Nephron progenitor cell (in vitro differentiated cells): ENCODE results near the gene PTPN3.

Experiments used
- DNase-seq: peaks from one replicate; pipeline ENCODE4 v3.0.0; 2021
- H3K27ac Mint-ChIP-seq: 2 replicates; pipeline ENCODE4 v1.8.0; 2021; ENCODE audit warnings: mild to moderate bottlenecking, moderate library complexity, mixed read lengths
- H3K27me3 Mint-ChIP-seq: 2 replicates; pipeline ENCODE4 v1.8.0; 2021; ENCODE audit warnings: mild to moderate bottlenecking, low read depth, mixed read lengths; ENCODE audit not compliant: poor library complexity
- H3K36me3 Mint-ChIP-seq: 2 replicates; pipeline ENCODE4 v1.8.0; 2021; ENCODE audit warnings: low read depth, mixed read lengths
- H3K4me1 Mint-ChIP-seq: 2 replicates; pipeline ENCODE4 v1.8.0; 2021; ENCODE audit warnings: mixed read lengths
- H3K4me3 Mint-ChIP-seq: 2 replicates; pipeline ENCODE4 v1.8.0; 2021; ENCODE audit warnings: mild to moderate bottlenecking, moderate library complexity, mixed read lengths
- H3K9me3 Mint-ChIP-seq: 2 replicates; pipeline ENCODE4 v1.8.0; 2021; ENCODE audit warnings: mild to moderate bottlenecking, moderate library complexity, mixed read lengths
- TF ChIP-seq, protein P1 (sequence below): fragments of 200-600 bp; sonication (generic); IDR thresholded peaks from 2 replicates; pipeline ENCODE4 v1.5.0; 2021; ENCODE audit warnings: antibody characterized with exemption

PTPN3 gene

DNA sequence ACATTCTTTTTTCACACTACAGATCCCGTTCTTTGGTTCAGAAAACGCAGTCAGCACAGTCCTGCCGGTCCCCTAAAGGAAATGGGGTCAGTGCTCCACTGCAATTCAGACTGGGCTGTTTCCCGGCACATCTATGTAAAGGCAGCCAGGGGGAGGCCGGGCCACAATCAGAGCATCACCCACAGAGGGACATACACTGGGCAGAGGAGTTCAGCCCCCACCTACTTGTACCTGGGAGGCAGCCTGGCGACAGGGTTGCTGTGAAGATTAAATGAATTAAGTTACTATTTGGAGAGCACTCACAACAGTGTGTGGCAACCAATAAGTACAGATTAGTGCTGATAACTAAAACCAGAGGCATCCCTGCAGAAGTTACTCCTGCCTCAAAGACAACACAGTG lies 4.5 kb downstream of the PTPN3 start:
- TF ChIP-seq, protein P1, sequence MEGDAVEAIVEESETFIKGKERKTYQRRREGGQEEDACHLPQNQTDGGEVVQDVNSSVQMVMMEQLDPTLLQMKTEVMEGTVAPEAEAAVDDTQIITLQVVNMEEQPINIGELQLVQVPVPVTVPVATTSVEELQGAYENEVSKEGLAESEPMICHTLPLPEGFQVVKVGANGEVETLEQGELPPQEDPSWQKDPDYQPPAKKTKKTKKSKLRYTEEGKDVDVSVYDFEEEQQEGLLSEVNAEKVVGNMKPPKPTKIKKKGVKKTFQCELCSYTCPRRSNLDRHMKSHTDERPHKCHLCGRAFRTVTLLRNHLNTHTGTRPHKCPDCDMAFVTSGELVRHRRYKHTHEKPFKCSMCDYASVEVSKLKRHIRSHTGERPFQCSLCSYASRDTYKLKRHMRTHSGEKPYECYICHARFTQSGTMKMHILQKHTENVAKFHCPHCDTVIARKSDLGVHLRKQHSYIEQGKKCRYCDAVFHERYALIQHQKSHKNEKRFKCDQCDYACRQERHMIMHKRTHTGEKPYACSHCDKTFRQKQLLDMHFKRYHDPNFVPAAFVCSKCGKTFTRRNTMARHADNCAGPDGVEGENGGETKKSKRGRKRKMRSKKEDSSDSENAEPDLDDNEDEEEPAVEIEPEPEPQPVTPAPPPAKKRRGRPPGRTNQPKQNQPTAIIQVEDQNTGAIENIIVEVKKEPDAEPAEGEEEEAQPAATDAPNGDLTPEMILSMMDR = no peak

DNA sequence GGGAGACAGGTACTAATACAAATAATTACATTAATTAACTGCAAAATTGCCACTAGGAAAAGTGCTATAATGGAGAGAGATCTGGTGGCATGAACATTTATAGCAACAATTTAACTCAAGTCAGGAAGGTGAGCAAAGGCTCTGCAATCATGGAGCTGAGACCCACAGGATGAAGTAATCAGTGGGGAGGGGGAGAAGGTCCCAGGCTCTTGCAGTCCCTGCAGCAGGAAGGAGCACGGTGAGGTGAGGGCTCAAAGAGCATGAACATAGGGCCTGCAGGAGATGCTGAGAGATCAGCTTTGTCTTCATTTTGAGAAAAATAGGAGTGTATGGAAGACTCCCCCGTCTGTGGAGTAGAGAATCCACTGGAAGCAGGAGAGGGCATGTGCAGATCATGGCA lies 6.5 kb downstream of the PTPN3 start:
- Mint-ChIP-seq H3K4me3 (no peak overlapping the region), H3K4me1 (peaks cover 44% of the 10 kb centered on the region), H3K27ac (no peak overlapping the region), H3K36me3 (no peaks in the 10 kb centered on the region), H3K9me3 (no peaks in the 10 kb centered on the region), H3K27me3 (peaks cover 35% of the 10 kb centered on the region)
- no peak for DNase-seq
- TF ChIP-seq, protein P1 = no peak

More for the DNA sequence above, 4.5 kb downstream of the PTPN3 start:
- H3K27ac Mint-ChIP-seq = no peak overlapping the region
- H3K36me3 Mint-ChIP-seq = no peaks in the 10 kb centered on the region
- no peak for DNase-seq
- peaks cover 33% of the 10 kb centered on the region for H3K4me1 Mint-ChIP-seq
- peaks cover 49% of the 10 kb centered on the region for H3K27me3 Mint-ChIP-seq
- no peak overlapping the region for H3K4me3 Mint-ChIP-seq
- H3K9me3 Mint-ChIP-seq = no peaks in the 10 kb centered on the region

DNA sequence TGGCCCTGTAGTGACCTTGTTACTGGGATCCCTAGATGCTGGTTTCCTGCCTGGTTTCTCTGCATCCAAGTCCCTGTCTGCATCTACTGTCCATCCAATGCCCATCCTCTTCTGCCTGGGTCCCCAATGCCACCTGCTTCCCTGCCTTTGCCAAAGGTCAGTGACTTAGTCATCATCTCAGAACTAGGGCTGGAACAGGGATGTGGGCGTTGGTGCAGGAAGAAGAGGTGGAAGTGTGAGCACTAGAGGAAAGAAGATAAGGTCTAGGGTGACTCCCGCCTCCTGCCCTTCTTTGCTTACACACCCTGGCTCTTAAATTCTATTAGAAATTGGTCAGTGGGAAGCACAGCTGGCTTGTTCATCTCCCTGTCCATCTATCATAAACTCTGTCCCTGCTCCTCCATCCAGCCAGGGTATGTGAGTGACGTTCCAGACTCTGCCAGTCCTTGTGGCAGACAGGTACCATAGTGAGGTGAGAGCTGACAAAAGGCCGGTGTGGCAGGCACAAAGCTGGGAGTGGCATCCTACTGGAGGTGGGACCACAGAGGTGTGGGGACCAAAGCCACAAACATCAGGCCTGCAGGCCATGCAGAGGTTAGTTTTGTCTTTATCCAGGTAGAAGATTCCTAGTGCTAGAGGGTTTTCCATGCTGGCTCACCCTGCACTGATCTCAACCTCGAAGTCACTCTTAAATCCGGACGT lies 9.2 kb downstream of the PTPN3 start:
- no peaks in the 10 kb centered on the region for H3K9me3 Mint-ChIP-seq
- H3K36me3 Mint-ChIP-seq = no peaks in the 10 kb centered on the region
- DNase-seq = no peak
- peaks cover 16% of the 10 kb centered on the region for H3K27me3 Mint-ChIP-seq
- TF ChIP-seq, protein P1 = no peak
- H3K4me1 Mint-ChIP-seq = peaks cover 59% of the 10 kb centered on the region
- no peak overlapping the region for H3K4me3 Mint-ChIP-seq
- peak overlapping the region; percentile 17 for H3K27ac Mint-ChIP-seq

DNA sequence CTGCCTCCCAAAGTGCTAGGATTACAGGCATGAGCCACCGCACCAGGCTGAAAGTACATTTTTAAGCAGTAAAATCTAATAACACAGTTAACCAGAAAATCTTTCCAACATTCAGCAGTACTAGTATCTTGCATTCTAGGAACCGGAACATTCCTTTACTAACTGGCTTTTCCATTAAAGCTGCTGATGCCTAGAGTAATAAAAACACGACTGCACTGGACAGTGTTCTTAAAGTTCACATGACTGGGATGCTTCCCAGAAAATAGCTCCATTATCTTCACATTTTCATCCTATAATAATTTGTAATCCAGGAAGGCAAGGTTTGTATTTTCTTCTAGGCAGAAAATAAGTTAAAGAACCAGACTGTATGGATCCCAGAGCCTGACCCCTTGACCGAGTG lies 9.8 kb downstream of the PTPN3 start:
- TF ChIP-seq, protein P1 = no peak
- DNase-seq = no peak
- peaks cover 10% of the 10 kb centered on the region for H3K27me3 Mint-ChIP-seq
- no peaks in the 10 kb centered on the region for H3K36me3 Mint-ChIP-seq
- H3K27ac Mint-ChIP-seq = peak overlapping the region; percentile 17
- H3K9me3 Mint-ChIP-seq = no peaks in the 10 kb centered on the region
- H3K4me3 Mint-ChIP-seq = no peak overlapping the region
- peaks cover 62% of the 10 kb centered on the region for H3K4me1 Mint-ChIP-seq

DNA sequence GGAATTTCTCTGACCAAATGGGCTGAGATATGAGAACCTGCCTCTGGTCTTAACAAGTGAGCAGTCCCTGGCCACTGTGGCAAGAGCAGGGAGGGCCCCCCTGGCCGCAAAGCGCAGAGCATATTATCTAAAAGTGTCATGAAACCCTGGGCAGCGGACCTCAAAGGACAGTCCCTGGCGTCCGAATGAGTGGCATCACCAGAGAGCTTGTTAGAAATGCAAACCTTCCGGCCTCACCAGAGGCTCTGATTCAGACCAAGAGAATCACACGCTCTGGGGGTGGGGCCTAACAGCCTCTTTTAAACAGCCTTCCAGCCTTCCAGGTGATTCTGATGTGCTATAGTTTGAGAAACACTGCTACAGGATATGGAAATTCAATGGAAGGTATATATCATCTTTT lies 10.9 kb downstream of the PTPN3 start:
- DNase-seq = no peak
- H3K4me1 Mint-ChIP-seq = peaks cover 72% of the 10 kb centered on the region
- no peaks in the 10 kb centered on the region for H3K36me3 Mint-ChIP-seq
- H3K27me3 Mint-ChIP-seq = peaks cover 10% of the 10 kb centered on the region
- H3K27ac Mint-ChIP-seq = no peak overlapping the region
- no peak overlapping the region for H3K4me3 Mint-ChIP-seq
- no peaks in the 10 kb centered on the region for H3K9me3 Mint-ChIP-seq
- TF ChIP-seq, protein P1 = no peak
